HCT116 (cell line): ENCODE data around the gene TYMP. TPM values are rescaled to one million over a fixed set of nuclear protein-coding genes. Genes with fewer than 3 reads are reported as not detected.

Experiments
- ATAC-seq: fragments of 200-7000 bp; cut with Tn5 transposase; 2 replicates; pipeline ENCODE4 v1.9.1; 2020; ENCODE audit warnings: mild to moderate bottlenecking, moderate library complexity
- BruUV-seq: library from RNA; stranded (reverse); fragments of 400-500 nt; replicated peaks from 2 replicates; lab custom pipeline; 2021; lab: Mats Ljungman, UMichigan
- CTCF ChIA-PET: fragments of 300-600 bp; sonication (Branson Sonifier 250); formaldehyde crosslinking; loops from one replicate; lab custom pipeline; 2021; ENCODE audit warnings: antibody characterized with exemption; lab: Charles Lee
- POLR2A ChIA-PET: fragments of 300-600, 350-600 bp; sonication (Branson Sonifier 250); formaldehyde crosslinking; loops from one replicate; lab custom pipeline; 2021; ENCODE audit warnings: antibody characterized with exemption; lab: Charles Lee
- RAD21 ChIA-PET, 2 experiments: fragments of 300-600 bp; sonication (Branson Sonifier 250); formaldehyde crosslinking; loops; one replicate each; lab custom pipeline; 2023; ENCODE audit warnings: low total read pairs in 2 of 2; ENCODE audit not compliant: uncharacterized antibody in 2 of 2, unreplicated experiment in 2 of 2, low non-redundant PET in 1 of 2; lab: Charles Lee
- DNase-seq: peaks from one replicate; pipeline ENCODE4 v3.0.0-alpha.2; 2010; ENCODE audit warnings: low read depth, low spot score
- H2AFZ ChIP-seq: fragments of 200-600 bp; shearing (Covaris generic), sonication (generic); 2 replicates; pipeline ENCODE4 v1.6.1; 2017; ENCODE audit warnings: low read depth, mixed run types, mixed read lengths, antibody characterized with exemption, low read length; ENCODE audit not compliant: poor library complexity, severe bottlenecking
- H3K27ac ChIP-seq: 2 replicates; pipeline ENCODE4 v1.5.1; 2012; ENCODE audit warnings: low read depth, low read length
- H3K27me3 ChIP-seq: fragments of 200-600 bp; sonication (generic); 2 replicates; pipeline ENCODE4 v1.6.1; 2016; ENCODE audit warnings: mixed run types, low read length, mixed read lengths; ENCODE audit not compliant: insufficient read depth
- H3K36me3 ChIP-seq, 2 experiments: fragments of 200-500 bp in 1 of 2; fragments of 200-600 bp in 1 of 2; sonication (Bioruptor generic) in 1 of 2; sonication (generic) in 1 of 2; 2 replicates each; pipeline versions ENCODE4 v1.5.1 to v1.6.1; 2014 to 2016; ENCODE audit warnings: low read length in 2 of 2, inconsistent platforms in 1 of 2, mixed read lengths in 1 of 2, mixed run types in 1 of 2; ENCODE audit not compliant: insufficient read depth in 2 of 2, control insufficient read depth in 1 of 2
- H3K4me1 ChIP-seq, 2 experiments: fragments of 200-600 bp in 1 of 2; sonication (generic) in 1 of 2; 2 replicates each; pipeline versions ENCODE4 v1.5.1 to v1.6.1; 2012 to 2017; ENCODE audit warnings: low read length in 2 of 2, inconsistent platforms in 1 of 2, mild to moderate bottlenecking in 1 of 2, mixed read lengths in 1 of 2, mixed run types in 1 of 2, moderate library complexity in 1 of 2; ENCODE audit not compliant: insufficient read depth in 2 of 2, control insufficient read depth in 1 of 2
- H3K4me2 ChIP-seq: fragments of 200-600 bp; sonication (generic); 2 replicates; pipeline ENCODE4 v1.6.1; 2017; ENCODE audit warnings: mixed run types, low read length, mixed read lengths
- H3K4me3 ChIP-seq, 2 experiments: fragments of 200-600 bp in 1 of 2; sonication (generic) in 1 of 2; replicated peaks in 1 of 2; 2 replicates each; pipeline ENCODE4 v1.5.1; 2011 to 2016; ENCODE audit warnings: low read length in 2 of 2, control low read depth in 1 of 2, low read depth in 1 of 2, mild to moderate bottlenecking in 1 of 2, mixed read lengths in 1 of 2, mixed run types in 1 of 2
- H3K79me2 ChIP-seq: fragments of 200-600 bp; sonication (generic); 2 replicates; pipeline ENCODE4 v1.6.1; 2017; ENCODE audit warnings: mild to moderate bottlenecking, mixed run types, low read length, moderate library complexity, mixed read lengths; ENCODE audit not compliant: insufficient read depth
- H3K9ac ChIP-seq: fragments of 200-600 bp; sonication (generic); 2 replicates; pipeline ENCODE4 v1.6.1; 2016; ENCODE audit warnings: low read length, mixed read lengths
- H3K9me2 ChIP-seq: fragments of 200-600 bp; sonication (generic), shearing (Covaris generic); 2 replicates; pipeline ENCODE4 v1.6.1; 2017; ENCODE audit warnings: mixed run types, mild to moderate bottlenecking, moderate library complexity; ENCODE audit not compliant: insufficient read depth
- H3K9me3 ChIP-seq, 2 experiments: fragments of 200-500 bp in 1 of 2; fragments of 200-600 bp in 1 of 2; sonication (Bioruptor generic) in 1 of 2; sonication (generic) in 1 of 2; 2 replicates each; pipeline ENCODE4 v1.6.1; 2014 to 2017; ENCODE audit warnings: low read length in 2 of 2, mixed read lengths in 2 of 2, inconsistent platforms in 1 of 2, low read depth in 1 of 2, mild to moderate bottlenecking in 1 of 2, mixed run types in 1 of 2, moderate library complexity in 1 of 2; ENCODE audit not compliant: control insufficient read depth in 1 of 2, insufficient read depth in 1 of 2
- H4K20me1 ChIP-seq: fragments of 200-600 bp; sonication (generic), shearing (Covaris generic); 2 replicates; pipeline ENCODE4 v1.6.1; 2017; ENCODE audit warnings: mixed run types, mild to moderate bottlenecking, moderate library complexity; ENCODE audit not compliant: insufficient read depth
- CBX3 ChIP-seq: IDR thresholded peaks from 2 replicates; pipeline ENCODE4 v1.6.1; 2012; ENCODE audit warnings: low read depth
- CEBPB ChIP-seq: IDR thresholded peaks from 2 replicates; pipeline ENCODE4 v1.6.1; 2012; ENCODE audit warnings: low read depth
- ELF1 ChIP-seq: IDR thresholded peaks from 2 replicates; pipeline ENCODE4 v1.6.1; 2012; ENCODE audit warnings: low read depth, borderline replicate concordance
- EZH2 ChIP-seq: fragments of 200-600 bp; sonication (generic); IDR thresholded peaks from 2 replicates; pipeline ENCODE4 v1.6.1; 2017; ENCODE audit warnings: antibody characterized with exemption, mixed run types
- EZH2phosphoT487 ChIP-seq: fragments of 200-600 bp; IDR thresholded peaks from 2 replicates; pipeline ENCODE4 v1.6.1; 2018; ENCODE audit warnings: antibody characterized with exemption, borderline replicate concordance
- JUND ChIP-seq: IDR thresholded peaks from 2 replicates; pipeline ENCODE4 v1.6.1; 2012
- POLR2A ChIP-seq: IDR thresholded peaks from 2 replicates; pipeline ENCODE4 v1.7.0; 2011; ENCODE audit warnings: borderline replicate concordance; ENCODE audit not compliant: insufficient read depth, insufficient read length; ENCODE audit errors: extremely low read depth
- POLR2AphosphoS5 ChIP-seq: IDR thresholded peaks from 2 replicates; pipeline ENCODE4 v1.6.1; 2011; ENCODE audit warnings: mild to moderate bottlenecking, low read depth, low read length, moderate library complexity
- RAD21 ChIP-seq: IDR thresholded peaks from 2 replicates; pipeline ENCODE4 v1.6.1; 2012; ENCODE audit warnings: low read depth, mild to moderate bottlenecking
- SIN3A ChIP-seq: IDR thresholded peaks from 2 replicates; pipeline ENCODE4 v1.6.1; 2012; ENCODE audit warnings: low read depth
- SRF ChIP-seq: IDR thresholded peaks from 2 replicates; pipeline ENCODE4 v1.6.1; 2012; ENCODE audit warnings: low read depth
- YY1 ChIP-seq: IDR thresholded peaks from 2 replicates; pipeline ENCODE4 v1.6.1; 2011; ENCODE audit warnings: low read length, low read depth, moderate library complexity, mild to moderate bottlenecking; ENCODE audit not compliant: insufficient replicate concordance; ENCODE audit errors: extremely low read depth
- ZFX ChIP-seq: fragments of 450-650 bp; IDR thresholded peaks from 2 replicates; pipeline ENCODE4 v1.6.1; 2017
- ZNF274 ChIP-seq: fragments of 200-500 bp; sonication (Bioruptor generic); IDR thresholded peaks from 2 replicates; pipeline ENCODE4 v1.6.1; 2014; ENCODE audit warnings: mild to moderate bottlenecking, low read depth, low read length, inconsistent platforms
- intact Hi-C: fragments of 100-400 bp; cut with micrococcal nuclease; formaldehyde crosslinking; loops from 2 replicates; pipeline ENCODE4 v1.10.0; 2022
- total RNA-seq: library from RNA; stranded (reverse); gene quantifications from one replicate; pipeline ENCODE4 v1.2.1, GENCODE V29; 2021; ENCODE audit not compliant: unreplicated experiment
- TF ChIP-seq, protein P1 (sequence below): IDR thresholded peaks from 2 replicates; pipeline ENCODE4 v1.6.1; 2012
- TF ChIP-seq, protein P2 (sequence below): IDR thresholded peaks from 2 replicates; pipeline ENCODE4 v1.6.1; 2012; ENCODE audit warnings: low read depth
- TF ChIP-seq, protein P3 (sequence below): IDR thresholded peaks from 2 replicates; pipeline ENCODE4 v1.6.1; 2012

Gene TYMP
- total RNA-seq, 1 experiment from 2014 or later = 43.2 TPM

DNA sequence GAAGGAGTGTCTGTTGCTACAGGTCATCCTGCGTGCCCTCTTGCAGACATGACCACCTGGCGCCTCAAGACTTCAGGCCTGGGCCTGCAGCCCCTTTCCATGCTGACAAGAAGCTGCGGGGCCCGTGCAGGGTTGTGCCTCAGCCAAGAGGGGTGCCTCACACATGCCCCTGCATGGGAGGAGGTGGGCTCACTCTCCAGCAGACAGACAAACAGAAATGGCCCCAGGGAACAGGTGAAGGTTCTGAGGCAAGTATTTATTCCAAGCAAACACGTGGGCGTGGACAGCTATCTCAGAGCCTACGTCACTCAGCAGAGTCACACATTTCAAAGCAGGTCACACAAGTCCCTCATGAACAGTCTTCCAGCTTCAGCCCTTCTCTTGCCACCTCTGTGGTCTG lies 38.8 kb upstream of the TYMP start:
- no peak for ATAC-seq
- Histone ChIP-seq H2AFZ (no peak overlapping the region), H3K4me3 (no peak overlapping the region), H3K4me2 (no peak overlapping the region), H3K4me1 (peaks cover 2 to 3% of the 10 kb centered on the region in 2 experiments; a peak in 2 of 4 replicates), H3K9ac (no peak overlapping the region), H3K27ac (no peak overlapping the region), H3K36me3 (peaks cover 0 to 5% of the 10 kb centered on the region in 2 experiments; a peak in 1 of 4 replicates), H3K27me3 (no peaks in the 10 kb centered on the region), H3K9me3 (no peaks in the 10 kb centered on the region), H4K20me1 (no peaks in the 10 kb centered on the region), H3K9me2 (no peaks in the 10 kb centered on the region), H3K79me2 (no peaks in the 10 kb centered on the region)
- no TSS peak for BruUV-seq
- intact Hi-C loops = no loop called here
- POLR2A ChIA-PET = no interaction called here
- CTCF ChIA-PET = no interaction called here
- RAD21 ChIA-PET = no interaction called here
- DNase-seq = no peak
- no peak for TF ChIP-seq POLR2AphosphoS5

DNA sequence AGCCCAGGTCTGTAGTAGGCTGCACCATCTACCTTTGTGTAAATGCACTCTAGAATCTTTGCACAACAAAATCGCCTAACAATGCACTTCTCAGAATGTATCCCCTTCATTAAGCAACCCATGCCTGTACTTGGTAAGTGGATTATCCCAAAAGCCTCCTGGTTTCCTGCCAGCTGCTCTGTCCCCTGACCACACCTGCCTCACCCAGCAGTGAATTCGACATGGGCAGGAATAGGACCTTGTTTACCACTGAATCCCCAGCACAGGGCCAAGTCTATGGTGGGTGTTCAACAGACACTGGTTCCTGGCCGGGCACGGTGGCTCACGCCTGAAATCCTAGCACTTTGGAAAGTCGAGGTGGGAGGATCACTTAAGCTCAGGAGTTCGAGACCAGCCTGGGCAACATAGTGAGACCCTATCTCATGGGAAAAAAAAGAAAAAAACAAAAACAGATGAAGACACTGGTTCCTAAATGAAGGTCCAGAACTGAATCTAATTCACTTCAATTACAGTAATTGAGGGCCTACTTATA lies 38.0 kb upstream of the TYMP start:
- no peaks in the 10 kb centered on the region for H3K9me3 ChIP-seq
- no peak overlapping the region for H3K27ac ChIP-seq
- ChIA-PET POLR2A (no interaction called here), RAD21 (no interaction called here), CTCF (no interaction called here)
- no TSS peak for BruUV-seq
- no peak overlapping the region for H3K4me2 ChIP-seq
- ATAC-seq (no peak), DNase-seq (no peak)
- H2AFZ ChIP-seq = no peak overlapping the region
- H3K79me2 ChIP-seq = no peaks in the 10 kb centered on the region
- H4K20me1 ChIP-seq = no peaks in the 10 kb centered on the region
- H3K4me3 ChIP-seq = no peak overlapping the region
- H3K9ac ChIP-seq = no peak overlapping the region
- intact Hi-C loops = no loop called here
- TF ChIP-seq POLR2A (no peak), RAD21 (no peak), SRF (no peak), EZH2phosphoT487 (no peak), ZNF274 (no peak), EZH2 (no peak), CEBPB (no peak), JUND (no peak), CBX3 (no peak), SIN3A (no peak), ELF1 (no peak), ZFX (no peak), POLR2AphosphoS5 (no peak), YY1 (no peak)
- TF ChIP-seq, protein P1, sequence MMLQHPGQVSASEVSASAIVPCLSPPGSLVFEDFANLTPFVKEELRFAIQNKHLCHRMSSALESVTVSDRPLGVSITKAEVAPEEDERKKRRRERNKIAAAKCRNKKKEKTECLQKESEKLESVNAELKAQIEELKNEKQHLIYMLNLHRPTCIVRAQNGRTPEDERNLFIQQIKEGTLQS = no peak
- TF ChIP-seq, protein P2, sequence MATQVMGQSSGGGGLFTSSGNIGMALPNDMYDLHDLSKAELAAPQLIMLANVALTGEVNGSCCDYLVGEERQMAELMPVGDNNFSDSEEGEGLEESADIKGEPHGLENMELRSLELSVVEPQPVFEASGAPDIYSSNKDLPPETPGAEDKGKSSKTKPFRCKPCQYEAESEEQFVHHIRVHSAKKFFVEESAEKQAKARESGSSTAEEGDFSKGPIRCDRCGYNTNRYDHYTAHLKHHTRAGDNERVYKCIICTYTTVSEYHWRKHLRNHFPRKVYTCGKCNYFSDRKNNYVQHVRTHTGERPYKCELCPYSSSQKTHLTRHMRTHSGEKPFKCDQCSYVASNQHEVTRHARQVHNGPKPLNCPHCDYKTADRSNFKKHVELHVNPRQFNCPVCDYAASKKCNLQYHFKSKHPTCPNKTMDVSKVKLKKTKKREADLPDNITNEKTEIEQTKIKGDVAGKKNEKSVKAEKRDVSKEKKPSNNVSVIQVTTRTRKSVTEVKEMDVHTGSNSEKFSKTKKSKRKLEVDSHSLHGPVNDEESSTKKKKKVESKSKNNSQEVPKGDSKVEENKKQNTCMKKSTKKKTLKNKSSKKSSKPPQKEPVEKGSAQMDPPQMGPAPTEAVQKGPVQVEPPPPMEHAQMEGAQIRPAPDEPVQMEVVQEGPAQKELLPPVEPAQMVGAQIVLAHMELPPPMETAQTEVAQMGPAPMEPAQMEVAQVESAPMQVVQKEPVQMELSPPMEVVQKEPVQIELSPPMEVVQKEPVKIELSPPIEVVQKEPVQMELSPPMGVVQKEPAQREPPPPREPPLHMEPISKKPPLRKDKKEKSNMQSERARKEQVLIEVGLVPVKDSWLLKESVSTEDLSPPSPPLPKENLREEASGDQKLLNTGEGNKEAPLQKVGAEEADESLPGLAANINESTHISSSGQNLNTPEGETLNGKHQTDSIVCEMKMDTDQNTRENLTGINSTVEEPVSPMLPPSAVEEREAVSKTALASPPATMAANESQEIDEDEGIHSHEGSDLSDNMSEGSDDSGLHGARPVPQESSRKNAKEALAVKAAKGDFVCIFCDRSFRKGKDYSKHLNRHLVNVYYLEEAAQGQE = no peak
- TF ChIP-seq, protein P3, sequence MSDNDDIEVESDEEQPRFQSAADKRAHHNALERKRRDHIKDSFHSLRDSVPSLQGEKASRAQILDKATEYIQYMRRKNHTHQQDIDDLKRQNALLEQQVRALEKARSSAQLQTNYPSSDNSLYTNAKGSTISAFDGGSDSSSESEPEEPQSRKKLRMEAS = no peak
- TF ChIP-seq, all 23 proteins: peak for 0
- no peaks in the 10 kb centered on the region for H3K27me3 ChIP-seq
- H3K9me2 ChIP-seq = no peaks in the 10 kb centered on the region
- peaks cover 0 to 5% of the 10 kb centered on the region in 2 experiments; a peak in 1 of 4 replicates for H3K36me3 ChIP-seq
- H3K4me1 ChIP-seq = peaks cover 6 to 11% of the 10 kb centered on the region in 2 experiments; a peak in 2 of 4 replicates
